Measurements from ENCODE around the gene PITPNM2.

DNA sequence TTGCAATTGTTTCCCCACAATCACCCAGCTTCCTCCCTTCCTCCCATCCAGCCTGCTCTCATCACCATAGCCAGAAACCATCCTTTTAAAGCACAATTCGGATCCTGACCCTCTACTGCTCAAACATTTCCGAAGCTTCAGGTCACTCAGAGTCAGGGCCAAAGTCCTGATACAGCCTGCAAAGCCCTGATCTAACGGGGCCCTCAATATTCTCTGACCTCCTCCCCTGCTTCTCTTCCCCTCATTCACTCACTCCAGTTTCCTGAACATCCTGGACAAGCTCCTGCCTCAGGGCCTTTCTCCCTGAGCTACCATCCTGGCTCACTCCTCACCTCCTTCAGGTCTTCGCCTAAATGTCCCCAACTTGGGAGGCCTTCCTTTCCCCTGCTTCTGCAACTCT is 46.1 kb downstream of the PITPNM2 start:
- TF ChIP-seq, protein P1, sequence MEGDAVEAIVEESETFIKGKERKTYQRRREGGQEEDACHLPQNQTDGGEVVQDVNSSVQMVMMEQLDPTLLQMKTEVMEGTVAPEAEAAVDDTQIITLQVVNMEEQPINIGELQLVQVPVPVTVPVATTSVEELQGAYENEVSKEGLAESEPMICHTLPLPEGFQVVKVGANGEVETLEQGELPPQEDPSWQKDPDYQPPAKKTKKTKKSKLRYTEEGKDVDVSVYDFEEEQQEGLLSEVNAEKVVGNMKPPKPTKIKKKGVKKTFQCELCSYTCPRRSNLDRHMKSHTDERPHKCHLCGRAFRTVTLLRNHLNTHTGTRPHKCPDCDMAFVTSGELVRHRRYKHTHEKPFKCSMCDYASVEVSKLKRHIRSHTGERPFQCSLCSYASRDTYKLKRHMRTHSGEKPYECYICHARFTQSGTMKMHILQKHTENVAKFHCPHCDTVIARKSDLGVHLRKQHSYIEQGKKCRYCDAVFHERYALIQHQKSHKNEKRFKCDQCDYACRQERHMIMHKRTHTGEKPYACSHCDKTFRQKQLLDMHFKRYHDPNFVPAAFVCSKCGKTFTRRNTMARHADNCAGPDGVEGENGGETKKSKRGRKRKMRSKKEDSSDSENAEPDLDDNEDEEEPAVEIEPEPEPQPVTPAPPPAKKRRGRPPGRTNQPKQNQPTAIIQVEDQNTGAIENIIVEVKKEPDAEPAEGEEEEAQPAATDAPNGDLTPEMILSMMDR (IDR thresholded peaks at IDR 0.05) = no peak
- TF ChIP-seq EZH2phosphoT487 (IDR thresholded peaks at IDR 0.05) = no peak
- TF ChIP-seq EZH2 (IDR thresholded peaks at IDR 0.05) = no peak

All from neural progenitor cell (in vitro differentiated cells).